ENCODE results near the gene SLAMF1. TPM values are rescaled to one million over a fixed set of nuclear protein-coding genes. Genes with fewer than 3 reads are reported as not detected.

The SLAMF1 gene
- total RNA-seq, 4 donors from 2014 or later: 0.57 to 5.0 (median 0.95) TPM

- Histone ChIP-seq H3K27ac (replicated peaks in 1 of 4) (no peak overlapping the region), H3K36me3 (no peaks in the 10 kb centered on the region), H3K4me3 (no peak overlapping the region), H3K27me3 (peaks cover 0 to 4% (median 0%) of the 10 kb centered on the region in 4 donors), H3K4me1 (no peaks in the 10 kb centered on the region), H3K9me3 (no peaks in the 10 kb centered on the region)
- DNase-seq (ENCODE audit: extremely low spot score): peak; percentile 34
- TF ChIP-seq CTCF (IDR thresholded peaks at IDR 0.05): peak in 2 of 3 experiments; percentile 31 to 35
- no peak for TF ChIP-seq EP300 (IDR thresholded peaks at IDR 0.05)
- intact Hi-C loops (cut with DNase I): no loop called here
- WGBS: 71% methylated on average over 3 of the region's 3 CpGs
Observed at GRCh38 chr1:160618763-160619274, 28.0 kb downstream of the SLAMF1 start.

DNA sequence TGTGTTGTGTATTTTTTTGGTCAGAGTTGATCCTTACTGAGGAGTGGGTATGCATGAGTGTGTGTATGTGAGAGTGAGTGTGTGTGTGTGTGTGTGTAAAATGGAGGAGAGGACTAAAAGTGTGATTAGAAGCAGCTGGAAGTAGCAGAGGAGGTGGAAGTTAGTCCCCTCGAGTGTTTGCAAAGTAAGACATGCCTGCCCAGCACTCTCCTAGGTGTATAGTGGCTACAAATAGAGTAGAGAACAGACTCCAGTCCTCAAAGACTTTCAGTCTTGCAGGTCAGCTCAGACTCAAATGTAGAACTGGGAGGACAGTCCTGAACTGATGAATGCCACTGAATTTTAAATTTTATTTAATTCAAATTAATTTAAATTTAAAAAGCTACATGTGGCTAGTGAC lies 28.5 kb downstream of the SLAMF1 start:
- intact Hi-C loops (cut with DNase I): no loop called here
- DNase-seq (ENCODE audit: extremely low spot score): peak; percentile 53
- no peaks in the 10 kb centered on the region for H3K9me3 ChIP-seq
- no peak overlapping the region for H3K27ac ChIP-seq (replicated peaks in 1 of 4)
- no peak overlapping the region for H3K4me3 ChIP-seq
- no peaks in the 10 kb centered on the region for H3K36me3 ChIP-seq
- TF ChIP-seq POLR2A (IDR thresholded peaks at IDR 0.05; ENCODE audit: low read depth) (no peak), POLR2AphosphoS5 (IDR thresholded peaks at IDR 0.05) (no peak), CTCF (IDR thresholded peaks at IDR 0.05) (no peak), EP300 (IDR thresholded peaks at IDR 0.05) (no peak)
- WGBS: 82% methylated on average over 1 of the region's 1 CpG
- peaks cover 0 to 4% (median 0%) of the 10 kb centered on the region in 4 donors for H3K27me3 ChIP-seq
- no peaks in the 10 kb centered on the region for H3K4me1 ChIP-seq

DNA sequence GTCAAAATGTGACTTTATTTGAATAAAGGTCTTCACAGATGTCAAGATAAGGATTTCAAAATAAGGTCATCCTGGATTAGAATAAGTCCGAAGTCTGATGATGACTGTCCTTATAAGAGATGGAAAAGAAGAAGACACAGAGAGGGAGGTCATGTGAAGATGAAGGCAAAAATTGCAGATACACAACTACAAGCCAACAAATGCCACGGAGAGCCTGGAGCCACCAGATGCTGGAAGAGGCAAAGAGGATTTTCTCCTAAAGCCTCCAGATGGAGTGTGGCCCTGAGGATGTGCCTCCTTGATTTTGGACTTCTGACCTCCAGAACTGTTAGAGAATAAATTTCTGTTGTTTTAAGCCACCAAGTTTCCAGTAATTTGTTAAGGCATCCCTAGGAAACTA lies 31.2 kb downstream of the SLAMF1 start:
- peak; percentile 42 for DNase-seq (ENCODE audit: extremely low spot score)
- H3K27me3 ChIP-seq: peaks cover 0 to 14% (median 0%) of the 10 kb centered on the region in 4 donors
- H3K27ac ChIP-seq (replicated peaks in 1 of 4): no peak overlapping the region
- WGBS: 84% methylated on average over 2 of the region's 2 CpGs
- H3K36me3 ChIP-seq: no peaks in the 10 kb centered on the region
- no peaks in the 10 kb centered on the region for H3K4me1 ChIP-seq
- intact Hi-C loops (cut with DNase I): no loop called here
- H3K4me3 ChIP-seq: no peak overlapping the region
- no peaks in the 10 kb centered on the region for H3K9me3 ChIP-seq
- TF ChIP-seq CTCF (IDR thresholded peaks at IDR 0.05) (no peak), POLR2A (IDR thresholded peaks at IDR 0.05; ENCODE audit: low read depth) (no peak), POLR2AphosphoS5 (IDR thresholded peaks at IDR 0.05) (no peak), EP300 (IDR thresholded peaks at IDR 0.05) (no peak)

DNA sequence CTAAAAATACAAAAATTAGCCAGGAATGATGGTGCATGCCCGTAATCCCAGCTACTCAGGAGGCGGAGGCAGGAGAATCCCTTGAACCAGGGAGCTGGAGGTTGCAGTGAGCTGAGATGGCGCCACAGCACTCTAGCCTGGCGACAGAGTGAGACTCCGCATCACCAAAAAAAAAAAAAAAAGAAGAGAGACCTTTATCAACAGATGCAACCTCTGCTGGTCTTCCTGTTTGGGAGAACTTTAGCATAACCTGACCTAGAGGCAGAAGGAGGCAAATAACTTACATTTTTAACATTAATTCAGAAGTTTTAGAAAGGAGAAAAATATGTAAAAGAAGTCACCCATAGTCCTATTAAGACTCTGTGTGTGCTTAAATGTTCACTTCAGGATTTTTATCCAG lies 32.4 kb downstream of the SLAMF1 start:
- DNase-seq (ENCODE audit: extremely low spot score): no peak
- Histone ChIP-seq H3K27me3 (peaks cover 0 to 19% (median 0%) of the 10 kb centered on the region in 4 donors), H3K27ac (replicated peaks in 1 of 4) (no peak overlapping the region), H3K4me1 (no peaks in the 10 kb centered on the region), H3K9me3 (no peaks in the 10 kb centered on the region), H3K36me3 (no peaks in the 10 kb centered on the region), H3K4me3 (no peak overlapping the region)
- TF ChIP-seq EP300 (IDR thresholded peaks at IDR 0.05) (no peak), POLR2A (IDR thresholded peaks at IDR 0.05; ENCODE audit: low read depth) (no peak), CTCF (IDR thresholded peaks at IDR 0.05) (no peak), POLR2AphosphoS5 (IDR thresholded peaks at IDR 0.05) (no peak)
- 74% methylated on average over 5 of the region's 5 CpGs for WGBS
- intact Hi-C loops (cut with DNase I): no loop called here

DNA sequence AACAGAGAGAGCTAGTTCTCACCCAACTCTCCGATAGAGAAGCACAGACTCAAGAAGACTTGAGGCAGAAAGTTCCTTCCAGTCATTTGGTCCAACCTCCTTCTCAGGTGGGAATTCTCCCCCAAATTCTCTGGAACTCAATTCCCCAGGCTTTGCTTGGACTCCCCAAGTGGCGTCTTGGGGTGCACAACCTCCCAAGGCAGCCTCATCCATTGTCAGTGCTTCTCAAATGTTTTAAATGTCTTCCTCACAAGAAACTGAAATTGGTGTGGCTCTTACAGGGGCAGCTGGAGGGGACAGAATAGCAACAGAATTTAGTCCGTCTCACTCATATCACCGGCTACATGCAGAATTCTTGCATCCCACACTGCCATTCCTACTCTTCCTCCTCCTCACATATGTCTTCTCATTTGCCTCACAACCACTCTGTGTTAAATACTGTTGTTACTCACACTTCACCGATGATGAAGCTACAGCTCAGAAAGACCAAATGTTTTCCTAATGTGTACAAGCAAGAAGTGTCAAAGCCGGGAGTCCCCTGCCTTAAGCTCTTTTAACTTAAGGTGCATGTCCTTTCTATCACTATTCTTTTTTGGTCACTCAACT lies 34.1 kb downstream of the SLAMF1 start:
- 80% methylated on average over 6 of the region's 6 CpGs for WGBS
- no peak for DNase-seq (ENCODE audit: extremely low spot score)
- no peak overlapping the region for H3K27ac ChIP-seq (replicated peaks in 1 of 4)
- H3K4me1 ChIP-seq: no peaks in the 10 kb centered on the region
- no peak overlapping the region for H3K4me3 ChIP-seq
- no peaks in the 10 kb centered on the region for H3K9me3 ChIP-seq
- TF ChIP-seq EP300 (IDR thresholded peaks at IDR 0.05): no peak
- no peak for TF ChIP-seq POLR2AphosphoS5 (IDR thresholded peaks at IDR 0.05)
- no peak for TF ChIP-seq CTCF (IDR thresholded peaks at IDR 0.05)
- no peak for TF ChIP-seq POLR2A (IDR thresholded peaks at IDR 0.05; ENCODE audit: low read depth)
- peaks cover 0 to 32% (median 0%) of the 10 kb centered on the region in 4 donors for H3K27me3 ChIP-seq
- intact Hi-C loops (cut with DNase I): no loop called here
- H3K36me3 ChIP-seq: no peaks in the 10 kb centered on the region
